NCI-H2227 (cell line): ENCODE measurements around the gene MREG.

ENCODE experiments used
- DNase-seq: peaks from one replicate; lab custom pipeline; 2025; ENCODE audit not compliant: unreplicated experiment; lab: John Stamatoyannopoulos, UW

The MREG gene

DNA sequence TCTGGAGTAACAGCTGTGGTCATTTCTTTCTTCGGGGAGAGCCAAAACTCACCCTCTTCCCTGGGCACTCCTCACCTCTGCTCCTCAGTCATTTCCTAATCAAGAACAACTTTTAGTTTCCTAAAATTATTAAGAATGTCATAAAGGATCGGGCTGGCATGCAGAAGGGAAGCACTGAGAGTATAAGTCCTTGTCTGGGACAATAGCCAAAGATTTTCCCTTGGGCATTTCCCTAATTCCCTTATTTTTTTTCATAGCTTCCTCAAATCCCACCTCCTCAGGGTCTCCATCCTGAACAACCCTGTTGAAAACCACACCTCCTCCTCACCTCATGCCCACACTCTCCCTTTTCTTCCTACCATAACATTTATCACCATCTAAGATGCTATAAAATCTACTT, 115.0 kb downstream of the MREG start:
- no peak for DNase-seq

DNA sequence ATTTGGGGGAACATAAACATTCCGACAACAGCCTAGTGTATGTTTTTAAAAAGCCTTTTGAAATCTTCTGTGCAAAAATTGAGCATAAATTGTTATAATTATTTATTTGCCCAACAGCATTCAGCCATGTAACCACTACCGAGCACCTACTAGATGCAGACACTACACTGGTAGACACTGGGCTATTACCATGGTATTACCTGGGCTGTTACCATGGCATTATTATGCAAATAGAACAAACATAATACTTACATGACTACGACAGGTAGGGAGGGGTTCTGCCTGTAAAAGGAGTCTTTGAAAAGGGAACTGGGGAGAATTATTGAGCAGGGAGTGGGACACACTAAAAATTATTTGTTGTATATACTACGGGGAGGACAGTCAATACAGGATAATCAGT, 116.4 kb downstream of the MREG start:
- no peak for DNase-seq

DNA sequence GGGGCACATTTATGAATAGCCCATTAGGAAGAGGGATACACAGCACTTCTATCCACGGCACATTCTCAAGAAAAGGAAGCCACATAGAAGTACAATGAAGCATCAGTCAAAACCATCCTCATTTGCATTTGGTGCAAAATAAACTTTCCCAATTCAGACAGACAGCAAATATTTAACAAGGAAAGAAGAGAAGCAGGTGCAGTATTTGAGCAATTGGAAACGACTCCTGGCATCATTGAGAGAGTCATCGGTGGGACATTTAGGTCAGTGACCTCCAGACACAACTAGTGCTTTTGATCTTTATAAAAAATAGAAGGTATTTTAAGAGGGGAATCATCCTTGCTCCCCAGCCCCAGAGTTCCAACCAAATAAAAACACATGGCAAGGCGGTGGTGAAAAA, 118.0 kb downstream of the MREG start:
- no peak for DNase-seq
